HS-27A (cell line): ENCODE results near the gene ALG12.
A peak's percentile ranks its signal among the peaks of the same experiment; 100 is the strongest.
"Not testable (repeated sequence)": the region's sequence is repeated elsewhere in the genome, so short reads cannot be mapped to it uniquely, and the experiment has no call there.

Experiments
- DNase-seq: peaks from one replicate; pipeline ENCODE4 v3.0.0-alpha.2; 2012; ENCODE audit warnings: low read depth, missing footprints

Gene ALG12

GRCh38 chr22:49945042-49945794 is 27.0 kb upstream of the ALG12 start:
- not testable (repeated sequence) for DNase-seq

DNA sequence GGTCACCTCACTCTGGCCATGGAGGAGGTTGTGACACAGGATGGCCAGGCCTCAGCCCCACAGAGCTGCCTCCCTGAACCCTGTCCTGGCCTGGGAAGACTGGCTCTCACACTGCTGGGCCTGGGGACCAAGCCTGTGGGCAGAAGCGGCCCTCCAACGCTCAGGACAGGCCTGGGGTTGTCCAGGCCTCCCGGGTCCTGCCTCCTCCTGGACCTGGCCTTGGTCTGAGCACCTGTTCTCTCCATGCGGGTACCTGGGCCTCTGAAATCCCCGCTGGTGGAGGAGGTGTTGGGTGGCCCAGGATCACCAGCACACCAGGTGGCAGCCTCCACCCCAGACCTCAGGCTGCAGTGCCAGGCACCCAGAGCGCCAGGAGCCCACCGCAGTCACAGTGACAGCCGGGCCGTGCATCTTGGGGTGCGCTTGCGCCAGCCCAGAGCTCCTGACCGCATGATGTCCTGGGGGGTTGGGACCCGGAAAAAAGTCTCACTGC is 26.2 kb upstream of the ALG12 start:
- DNase-seq, result no peak

GRCh38 chr22:49943771-49944398 is 25.6 kb upstream of the ALG12 start:
- no peak for DNase-seq

GRCh38 chr22:49943405-49943765 is 25.1 kb upstream of the ALG12 start:
- DNase-seq, result no peak

DNA sequence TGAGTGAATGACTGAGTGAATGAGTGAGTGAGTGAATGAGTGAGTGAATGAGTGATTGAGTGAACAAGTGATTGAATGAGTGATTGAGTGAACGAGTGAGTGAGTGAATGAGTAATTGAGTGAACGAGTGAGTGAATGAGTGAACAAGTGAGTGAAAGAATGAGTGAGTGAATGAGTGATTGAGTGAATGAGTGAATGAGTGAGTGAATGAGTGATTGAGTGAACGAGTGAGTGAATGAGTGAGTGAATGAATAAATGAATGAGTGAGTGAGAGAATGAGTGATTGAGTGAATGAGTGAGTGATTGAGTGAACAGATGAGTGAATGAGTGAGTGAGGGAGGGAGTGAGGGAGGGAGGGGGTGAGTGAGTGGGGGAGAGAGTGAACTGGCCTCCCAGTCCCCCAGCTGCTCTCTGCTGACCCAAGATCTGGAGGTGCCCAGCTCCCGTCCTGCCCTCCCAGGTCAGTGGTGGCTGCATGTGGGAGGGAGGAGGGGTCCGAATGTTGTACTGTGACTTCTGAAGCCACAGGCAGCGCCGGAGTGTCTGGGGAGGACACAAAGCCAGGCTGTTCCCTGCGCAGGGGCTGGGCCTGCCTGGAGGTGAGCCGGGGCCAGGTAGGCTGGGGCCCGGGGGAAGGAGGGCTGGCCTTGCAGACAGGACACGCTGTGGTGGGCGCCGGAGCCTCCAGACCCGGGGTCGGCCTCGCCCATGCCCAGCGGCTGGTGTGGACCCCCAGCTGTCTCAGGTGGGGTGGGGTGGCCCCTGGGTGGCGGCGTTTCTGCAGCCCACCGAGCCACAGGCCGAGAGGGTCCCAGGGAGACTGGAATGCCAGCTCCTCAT is 24.5 kb upstream of the ALG12 start:
- no peak for DNase-seq

DNA sequence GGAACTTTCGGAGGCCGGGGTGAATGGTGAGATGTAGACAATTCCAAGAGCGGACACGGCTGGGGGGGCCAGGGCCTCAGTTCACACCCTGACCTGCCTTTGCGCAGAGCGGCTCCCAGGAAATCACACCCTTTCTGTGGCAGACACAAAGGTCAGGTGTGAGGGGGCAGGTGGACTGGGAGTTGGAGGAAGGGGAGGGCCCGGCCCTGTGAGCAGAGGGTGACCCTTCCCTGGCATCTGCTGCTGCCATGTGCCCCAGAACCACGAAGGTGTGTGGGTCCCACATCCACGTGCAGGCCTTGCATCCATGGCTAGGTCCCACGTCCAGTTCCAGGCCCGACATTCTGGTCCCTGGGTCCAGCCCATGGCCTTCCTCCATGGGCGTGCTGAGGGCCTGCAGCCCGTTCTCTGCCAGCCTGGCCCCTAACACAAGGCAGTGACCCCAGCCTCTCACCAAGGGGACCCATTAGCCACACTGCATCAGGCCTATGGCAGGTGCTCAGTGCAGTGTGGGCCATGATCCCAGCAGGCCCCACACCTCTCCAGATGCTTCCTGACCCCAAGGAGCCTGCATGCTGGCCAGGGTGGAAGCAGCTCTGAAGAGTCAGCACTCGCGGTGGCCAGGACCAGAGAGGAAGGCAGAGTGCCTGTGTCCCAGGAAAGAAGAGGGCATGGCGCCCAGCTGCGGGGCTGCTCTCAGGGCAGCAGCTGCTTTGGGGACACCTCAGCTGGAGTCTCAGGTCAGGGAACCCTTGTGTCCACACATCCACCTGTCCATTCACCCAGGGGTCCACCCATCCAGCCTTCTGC is 23.5 kb upstream of the ALG12 start:
- DNase-seq, result no peak

DNA sequence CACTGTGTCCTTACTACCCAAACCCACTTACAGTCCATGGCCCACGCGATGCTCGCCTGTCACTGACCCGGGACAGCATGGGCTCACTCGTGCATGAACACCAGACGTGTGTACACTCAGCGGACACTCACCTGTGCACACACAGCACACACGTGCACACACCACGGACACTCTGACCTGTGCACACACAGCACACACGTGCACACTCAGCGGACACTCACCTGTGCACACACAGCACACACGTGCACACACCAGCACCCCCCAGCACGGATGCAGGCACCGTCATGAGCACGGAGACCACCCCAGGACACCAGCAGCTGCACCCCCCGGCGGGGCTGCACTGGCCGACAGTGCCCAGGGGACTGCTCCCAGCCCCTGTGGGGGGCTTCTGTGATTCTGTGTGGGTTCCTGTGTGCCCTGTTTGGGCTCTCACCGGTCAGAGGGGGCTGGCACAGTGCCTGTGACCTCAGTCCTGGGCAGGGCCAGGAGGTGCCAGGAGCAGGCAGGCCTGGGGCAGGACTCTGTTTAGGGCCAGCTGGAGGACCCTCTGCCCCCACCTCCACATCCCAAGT is 20.4 kb upstream of the ALG12 start:
- no peak for DNase-seq

GRCh38 chr22:49937758-49938564 is 19.7 kb upstream of the ALG12 start:
- no peak for DNase-seq

DNA sequence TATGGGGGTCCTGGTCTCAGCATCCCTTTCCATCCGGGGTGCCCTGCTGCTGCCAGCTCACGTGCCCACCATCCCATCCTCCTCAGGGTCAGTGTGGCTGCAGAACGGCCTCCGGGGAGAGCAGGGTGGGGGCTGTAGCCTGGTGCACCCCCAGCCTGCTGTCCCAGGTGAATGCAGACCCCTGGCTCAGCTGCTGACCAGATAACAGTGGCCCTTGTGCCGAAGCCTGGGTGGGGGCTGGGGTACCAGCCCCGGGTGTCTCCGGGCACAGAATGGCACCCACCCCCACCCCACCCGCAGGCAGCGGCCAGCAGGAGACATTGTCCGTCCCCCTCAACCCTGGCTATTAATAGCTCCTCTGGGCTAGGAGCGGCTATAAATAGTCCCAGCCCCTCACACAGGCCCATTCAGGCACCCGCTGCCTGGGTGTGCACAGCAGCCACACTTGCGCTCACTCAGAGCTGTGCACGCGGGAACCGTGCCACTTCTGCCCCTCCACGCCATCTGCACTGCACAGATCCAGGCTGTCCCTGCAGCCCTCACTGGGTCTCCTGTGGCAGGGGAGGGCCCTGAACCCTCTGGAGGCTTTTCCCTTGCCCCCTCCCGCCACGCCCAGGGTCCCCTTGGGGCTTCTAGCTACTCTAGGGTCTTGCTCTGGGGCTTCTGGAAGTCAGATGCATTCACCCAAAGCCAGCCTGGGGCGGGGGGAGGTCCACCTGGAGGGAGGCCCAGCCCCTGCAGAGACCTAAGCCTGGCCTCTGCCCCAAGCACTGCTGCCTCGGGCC is 18.9 kb upstream of the ALG12 start:
- no peak for DNase-seq

DNA sequence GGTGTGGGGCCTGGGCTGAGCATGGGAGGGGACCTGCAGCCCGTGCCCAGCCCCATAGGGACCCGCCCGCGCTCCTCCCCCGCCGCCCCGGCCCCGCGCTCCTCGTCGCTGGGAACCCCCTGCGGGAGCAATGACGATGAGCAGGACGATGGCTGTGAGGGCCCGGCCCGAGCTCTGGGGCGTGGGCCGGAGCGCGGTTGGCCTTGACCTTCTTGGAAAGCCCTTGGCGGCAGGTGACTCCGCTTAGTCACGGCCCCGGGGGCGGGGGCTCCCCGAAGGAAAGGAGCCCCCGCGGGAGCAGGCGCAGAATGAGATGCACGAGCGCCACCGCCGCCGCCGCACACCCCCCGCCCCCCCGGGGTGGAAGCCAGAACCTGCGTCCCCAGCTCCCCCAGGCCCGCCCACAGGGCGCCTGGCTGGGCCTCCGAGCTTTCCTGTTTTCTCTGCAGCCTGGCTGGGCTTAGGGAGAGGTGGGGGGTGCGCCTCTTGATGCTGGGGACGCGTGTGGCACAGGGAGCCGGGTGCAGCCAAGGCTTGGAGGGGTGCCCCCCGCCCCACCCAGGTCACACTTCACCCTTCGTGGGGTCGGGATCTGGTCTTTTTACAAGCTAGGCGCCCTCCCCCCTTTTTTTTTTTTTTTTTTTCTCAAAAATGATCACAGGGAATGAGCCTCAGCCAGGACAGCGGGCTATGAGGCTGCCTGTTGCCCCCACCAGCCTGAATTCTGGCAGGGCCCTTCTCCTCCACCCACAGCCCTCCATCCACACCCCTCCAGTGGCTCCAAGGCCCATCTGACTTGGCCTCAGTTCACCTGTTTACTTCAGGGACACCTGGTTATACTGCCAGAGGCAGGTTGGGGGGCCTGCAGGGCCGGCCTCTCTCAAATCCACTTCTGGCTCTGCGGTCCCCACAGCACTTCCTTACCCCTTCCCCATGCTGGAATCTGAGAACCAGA is 18.1 kb upstream of the ALG12 start:
- DNase-seq, result peak; percentile 59

- DNase-seq, result no peak
Measured at GRCh38 chr22:49935561-49935960, 17.3 kb upstream of the ALG12 start.

- no peak for DNase-seq
Measured at GRCh38 chr22:49934891-49935557, 16.8 kb upstream of the ALG12 start.

- no peak for DNase-seq
Measured at GRCh38 chr22:49934160-49934890, 16.1 kb upstream of the ALG12 start.

- DNase-seq, result no peak
Measured at GRCh38 chr22:49933236-49934159, 15.3 kb upstream of the ALG12 start.

GRCh38 chr22:49930596-49931412 is 12.6 kb upstream of the ALG12 start:
- DNase-seq, result peak; percentile 59
